Measurements from ENCODE around the gene TBX4.
"Not testable (repeated sequence)": the region's sequence is repeated elsewhere in the genome, so short reads cannot be mapped to it uniquely, and the experiment has no call there.

The TBX4 gene

DNA sequence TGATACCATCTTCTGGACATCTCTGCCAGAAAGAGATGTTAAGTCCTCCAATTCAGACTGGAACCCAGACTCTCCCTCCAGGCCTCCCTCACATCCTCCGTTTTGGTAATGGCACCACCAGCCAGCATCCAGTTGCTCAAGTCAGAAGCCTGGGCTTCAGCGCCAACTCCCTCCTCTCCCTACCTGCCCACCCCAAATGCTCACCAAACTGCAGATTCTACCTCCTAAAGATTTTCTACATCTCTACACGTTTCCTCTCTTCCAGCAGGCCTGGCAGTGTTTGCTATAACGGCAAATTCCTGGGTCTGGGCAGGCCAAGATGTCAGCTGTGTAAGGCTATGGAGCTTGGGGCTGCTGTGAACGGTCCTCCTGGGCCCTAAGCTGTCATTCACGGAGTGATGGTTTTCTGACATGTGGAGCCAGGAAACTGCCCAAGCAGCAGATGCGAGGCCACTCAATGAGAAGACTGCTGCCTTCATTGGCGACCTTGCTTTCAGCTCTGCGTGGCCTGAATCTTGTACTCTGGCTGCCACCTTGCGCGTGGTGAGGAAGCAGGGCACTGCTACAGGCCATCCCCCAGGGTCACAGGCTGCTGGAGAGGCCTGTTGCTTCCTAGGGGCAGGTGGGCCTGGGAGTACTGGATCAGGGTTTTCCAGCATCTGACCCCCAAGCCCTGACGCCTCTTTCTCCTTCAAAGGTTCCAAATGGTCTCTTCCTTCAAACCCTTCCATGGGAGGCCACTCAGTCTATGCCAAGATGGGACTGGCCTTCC, 37.7 kb downstream of the TBX4 start:
- H3K4me3 ChIP-seq: no peak overlapping the region
- H3K27ac ChIP-seq: peak overlapping the region in 2 of 21 experiments; percentile 11 to 17

DNA sequence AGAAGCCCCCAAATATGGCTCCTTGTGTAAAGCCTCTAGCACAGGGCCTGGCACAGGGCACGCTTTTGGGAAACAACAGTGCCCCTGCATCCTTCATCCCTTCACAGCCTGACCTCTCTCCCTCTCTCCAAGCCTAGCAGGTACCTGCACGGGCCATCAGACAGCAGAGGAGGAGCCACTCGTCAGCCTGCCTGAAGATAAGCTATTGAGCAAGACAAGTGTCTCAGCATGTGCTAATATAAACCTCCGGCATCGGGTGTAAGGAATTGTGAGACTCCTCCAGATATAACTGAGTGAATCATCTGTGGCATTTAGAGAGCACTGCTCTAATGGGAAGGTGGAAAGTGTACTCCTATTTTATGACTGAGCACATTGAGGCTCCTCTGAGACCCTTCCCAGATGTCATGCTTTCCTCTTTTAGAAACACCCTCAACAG, 38.3 kb downstream of the TBX4 start:
- Histone ChIP-seq H3K4me3 (no peak overlapping the region), H3K27ac (peak overlapping the region in 2 of 21 experiments; percentile 11 to 34)

DNA sequence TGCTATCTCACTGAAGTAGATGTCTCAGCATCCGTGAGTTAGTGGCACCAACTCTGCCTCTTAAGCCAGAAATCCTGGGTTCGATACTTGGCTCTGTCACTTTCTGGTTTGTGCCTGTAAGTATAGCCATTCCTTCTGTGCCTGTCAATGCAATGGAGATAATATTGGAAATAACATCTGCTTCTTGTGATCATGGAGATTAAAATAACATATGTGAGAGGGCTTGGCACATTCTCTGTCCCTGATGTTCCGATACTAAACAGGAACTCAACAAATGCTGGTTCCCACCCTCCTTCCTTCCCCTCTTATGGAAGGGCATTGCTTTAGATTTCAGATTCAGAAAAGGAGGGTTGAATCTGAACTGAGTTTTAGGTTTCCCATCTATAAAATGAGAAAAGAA, 39.8 kb downstream of the TBX4 start:
- Histone ChIP-seq H3K27ac (no peak overlapping the region), H3K4me3 (no peak overlapping the region)

DNA sequence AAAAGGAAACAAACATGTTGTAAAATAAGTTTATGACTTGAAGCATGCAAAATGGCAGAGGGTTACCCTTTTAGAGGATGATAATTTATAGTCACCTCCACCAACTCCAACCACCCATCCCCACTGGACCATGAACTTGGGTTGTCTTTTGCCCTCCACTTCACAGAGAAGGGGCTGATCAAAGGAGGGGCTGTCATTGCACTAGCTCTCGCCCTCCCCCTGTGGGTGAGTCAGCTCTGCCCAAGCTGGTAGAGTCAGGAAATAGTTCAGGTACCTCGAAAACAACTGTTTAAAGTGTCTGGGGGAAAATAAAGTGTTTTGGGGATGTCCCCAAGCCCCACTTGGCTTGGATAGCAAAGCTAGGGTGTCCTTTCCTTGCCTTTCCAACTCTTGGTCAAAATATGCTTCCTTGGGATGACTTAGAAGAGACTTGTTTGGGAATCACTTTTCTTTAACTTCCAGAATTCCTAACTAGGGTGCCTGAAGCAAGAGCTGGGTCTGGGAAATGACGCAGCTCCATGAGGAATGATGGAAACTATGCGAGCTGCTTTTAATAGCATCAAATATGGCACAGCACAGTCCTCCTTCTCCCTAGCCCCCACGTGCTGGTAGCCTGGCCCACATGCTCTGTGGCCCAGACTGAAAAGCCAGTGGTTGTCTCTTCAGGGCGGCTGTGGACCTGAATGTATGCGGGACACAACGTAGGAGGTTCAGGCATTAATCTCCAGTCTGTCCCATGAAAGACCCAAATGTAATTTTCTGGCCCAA, 40.7 kb downstream of the TBX4 start:
- H3K4me3 ChIP-seq: no peak overlapping the region
- no peak overlapping the region for H3K27ac ChIP-seq

DNA sequence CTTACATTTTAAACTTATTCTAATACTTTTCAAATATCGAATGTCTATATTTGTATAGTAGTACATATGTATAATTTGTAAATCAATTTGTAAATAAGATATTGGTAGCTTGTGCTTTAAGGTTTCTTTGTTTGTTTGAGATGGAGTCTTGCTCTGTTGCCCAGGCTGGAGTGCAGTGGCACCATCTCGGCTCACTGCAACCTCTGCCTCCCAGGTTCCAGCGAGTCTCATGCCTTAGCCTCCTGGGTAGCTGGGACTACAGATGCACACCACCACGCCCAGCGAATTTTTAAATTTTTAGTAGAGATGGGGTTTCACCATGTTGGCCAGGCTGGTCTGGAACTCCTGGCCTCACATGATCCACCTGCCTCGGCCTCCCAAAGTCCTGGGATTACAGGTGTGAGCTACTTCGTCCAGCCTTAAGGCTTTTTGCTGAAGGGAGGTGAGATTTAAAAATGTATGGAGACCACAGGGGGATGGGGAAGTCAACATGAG, 41.7 kb downstream of the TBX4 start:
- H3K4me3 ChIP-seq, H3K27ac ChIP-seq: not testable (repeated sequence)

DNA sequence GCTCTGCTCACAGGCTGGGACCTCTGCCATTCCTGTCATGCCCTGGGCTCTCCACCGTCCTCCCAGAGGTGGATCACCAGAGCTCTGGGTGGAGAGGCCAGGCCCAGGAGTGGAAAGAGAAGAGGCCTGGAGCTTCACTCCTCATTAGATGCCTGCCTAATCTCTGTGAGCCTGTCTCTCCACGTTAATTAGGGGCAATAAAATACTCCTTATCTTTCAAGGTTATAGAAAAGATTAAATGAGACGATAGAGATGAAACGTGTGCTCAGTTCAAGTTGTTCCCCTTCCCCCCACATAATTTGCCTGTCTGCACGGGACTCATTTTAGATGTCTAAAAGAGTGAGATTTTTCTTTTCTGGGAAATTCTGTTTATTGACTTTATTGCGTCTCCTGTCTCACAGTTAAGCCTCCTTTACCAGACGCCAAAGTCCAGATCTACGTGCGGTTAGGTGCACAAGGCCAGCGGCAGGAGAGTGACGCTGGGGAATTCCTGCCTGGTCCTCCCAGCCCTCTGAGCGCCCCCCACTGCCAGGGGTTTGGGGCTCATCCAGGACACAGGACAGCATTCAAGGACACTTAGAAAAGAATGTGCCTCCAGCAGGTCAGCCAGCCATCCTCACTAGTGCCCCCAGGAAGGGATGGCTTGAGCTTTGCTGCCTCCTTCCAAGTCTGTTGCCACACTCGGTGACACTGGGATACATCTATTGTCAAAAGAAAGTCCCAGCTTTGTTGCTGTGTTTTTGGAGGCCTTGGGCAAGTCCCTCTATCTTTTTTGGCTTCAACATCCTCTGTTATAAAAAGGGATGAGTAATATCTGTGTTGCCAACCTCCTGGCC, 42.3 kb downstream of the TBX4 start:
- Histone ChIP-seq H3K27ac (no peak overlapping the region), H3K4me3 (no peak overlapping the region)

DNA sequence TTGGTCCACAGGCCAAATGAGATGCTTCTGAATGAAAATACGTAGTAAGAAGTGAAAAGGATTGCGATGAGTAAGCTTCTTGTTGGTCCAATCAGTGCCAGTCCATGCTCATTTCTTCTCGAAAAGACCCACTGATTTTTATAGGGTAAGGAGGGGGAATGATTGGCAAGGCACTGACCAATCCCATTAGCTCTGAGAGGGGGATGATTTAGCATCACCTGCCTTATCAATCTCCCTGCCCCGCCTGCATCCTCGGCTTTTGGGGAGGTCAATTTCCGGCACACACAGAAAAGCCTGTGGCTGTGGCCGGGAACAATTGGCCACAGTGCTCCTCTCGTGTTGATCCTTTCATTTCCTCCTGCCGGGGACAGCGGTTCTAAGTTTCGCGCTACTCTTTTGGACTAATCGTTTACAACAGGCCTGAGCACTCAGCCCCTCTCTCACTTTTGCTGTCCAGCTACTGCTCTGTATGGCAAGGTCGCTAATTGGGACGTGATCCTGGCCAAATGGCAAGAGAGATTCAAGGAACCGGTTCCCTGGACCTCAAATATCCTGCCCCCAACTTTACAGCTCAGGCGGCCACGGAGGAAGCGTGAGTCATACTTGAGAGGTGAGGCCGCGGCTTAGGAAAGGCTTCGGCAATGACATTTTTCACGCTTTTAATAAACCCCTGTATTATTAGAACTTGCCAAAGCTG, 43.1 kb downstream of the TBX4 start:
- no peak overlapping the region for H3K4me3 ChIP-seq
- H3K27ac ChIP-seq: no peak overlapping the region

DNA sequence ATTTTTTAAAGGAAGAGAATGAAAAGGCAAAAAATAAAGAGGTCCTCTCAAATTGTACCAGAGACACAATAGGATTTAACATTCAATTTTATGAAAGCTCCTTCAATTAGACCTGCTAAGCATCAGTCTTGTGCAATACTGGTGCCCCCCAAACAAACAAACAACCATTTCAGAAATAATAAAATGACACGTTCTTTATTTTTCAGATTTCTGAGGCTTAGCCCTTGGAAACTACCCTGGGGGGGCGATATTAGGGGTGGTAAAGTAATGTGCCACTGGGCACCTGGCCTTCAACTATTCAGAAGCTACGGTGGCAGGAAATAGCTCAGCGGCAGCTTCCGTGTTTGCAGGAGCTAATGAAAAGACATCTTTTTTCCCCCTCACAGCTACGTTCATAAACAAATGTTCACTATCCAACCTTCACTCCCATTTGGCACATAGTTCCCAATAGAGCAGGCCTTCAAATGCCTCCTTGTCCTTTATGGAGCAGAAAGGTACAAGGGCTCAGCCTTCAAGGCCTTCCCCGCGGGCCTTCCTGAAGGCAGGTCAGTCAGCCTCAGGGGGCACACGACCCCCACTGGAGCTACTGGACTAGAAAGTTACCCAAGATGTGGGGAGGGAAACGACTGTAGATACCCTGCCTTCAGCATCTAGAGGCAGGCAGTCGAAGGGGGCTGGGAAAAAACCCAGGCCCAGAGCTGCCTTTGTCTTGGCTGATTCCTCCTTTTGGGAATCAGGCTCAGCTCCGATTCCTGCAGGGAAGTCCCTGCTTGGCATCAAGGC, 44.1 kb downstream of the TBX4 start:
- Histone ChIP-seq H3K27ac (no peak overlapping the region), H3K4me3 (no peak overlapping the region)

DNA sequence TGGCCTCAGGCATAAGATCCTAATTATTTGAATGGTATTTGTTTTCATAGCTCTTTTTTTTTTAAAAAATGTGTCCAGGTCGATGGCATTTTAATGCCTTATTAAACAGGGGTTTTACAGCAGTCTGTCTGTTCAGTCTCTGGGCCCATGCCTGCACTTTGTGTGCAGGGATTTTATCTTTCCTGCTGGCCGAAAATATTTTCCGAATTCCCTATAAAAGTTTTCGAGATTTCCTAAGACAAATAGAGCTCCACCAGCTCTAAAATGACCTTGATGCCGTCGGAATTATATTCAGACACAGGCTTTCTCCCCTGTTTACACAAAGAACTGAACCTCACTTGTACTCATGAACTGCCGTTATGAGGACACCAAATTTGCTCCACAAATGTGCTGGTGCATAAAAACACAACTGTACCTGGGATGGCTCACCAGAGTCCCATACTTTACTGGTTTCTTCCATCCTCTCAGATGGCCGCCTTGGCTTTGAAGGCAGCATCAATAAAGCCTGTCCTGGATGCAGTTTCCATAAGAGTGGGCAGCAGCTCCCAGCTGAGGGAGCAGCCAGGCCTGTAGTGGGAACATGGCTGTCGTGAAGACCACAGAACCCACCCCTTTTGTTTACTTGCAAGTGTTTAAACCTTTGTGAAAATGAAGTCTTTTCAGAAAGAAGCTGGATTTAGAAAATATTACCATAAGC, 44.9 kb downstream of the TBX4 start:
- Histone ChIP-seq H3K4me3 (no peak overlapping the region), H3K27ac (no peak overlapping the region)

DNA sequence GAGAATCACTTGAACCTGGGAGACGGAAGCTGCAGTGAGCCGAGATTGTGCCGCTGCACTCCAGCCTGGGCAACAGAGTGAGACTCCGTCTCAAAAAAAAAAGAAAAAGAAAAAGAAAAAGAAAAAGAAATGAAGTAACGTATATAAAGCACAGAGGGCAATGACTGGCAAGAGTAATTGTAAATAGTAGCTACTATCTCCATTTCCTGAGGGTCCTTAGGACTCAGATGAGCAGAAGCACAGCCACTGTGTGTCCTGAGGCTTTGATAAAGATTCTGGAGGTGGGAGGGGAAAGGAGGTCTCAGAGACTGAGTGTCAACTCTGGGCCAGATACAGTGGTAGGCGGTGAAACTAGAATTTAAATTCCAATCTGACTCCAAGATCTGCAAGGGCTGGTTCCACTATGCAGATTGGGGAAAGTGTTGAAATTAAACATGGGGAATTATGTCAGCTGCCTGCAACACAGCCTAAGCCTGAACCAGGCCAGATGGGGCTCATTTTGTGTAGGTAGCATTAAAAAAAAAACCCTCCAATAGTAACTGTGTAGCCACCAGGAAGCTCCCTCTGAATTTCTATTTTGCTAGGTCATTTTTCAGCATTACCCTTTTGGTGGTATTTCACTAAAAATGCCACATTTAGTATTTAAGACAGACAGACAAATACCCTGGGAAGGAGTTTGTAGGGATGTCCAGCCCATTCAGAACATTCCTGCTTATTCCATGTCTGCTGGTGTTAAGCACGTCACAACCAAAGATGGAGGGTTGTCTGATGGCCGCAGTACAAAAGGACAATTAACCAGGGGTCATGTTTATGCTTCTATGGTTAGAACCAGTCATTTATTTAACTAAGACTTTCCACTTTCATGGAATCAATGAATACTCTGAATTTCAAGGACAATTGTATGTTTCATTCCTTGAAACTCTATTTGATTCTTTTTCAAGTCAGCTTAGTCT, 46.1 kb downstream of the TBX4 start:
- Histone ChIP-seq H3K27ac (no peak overlapping the region), H3K4me3 (no peak overlapping the region)

DNA sequence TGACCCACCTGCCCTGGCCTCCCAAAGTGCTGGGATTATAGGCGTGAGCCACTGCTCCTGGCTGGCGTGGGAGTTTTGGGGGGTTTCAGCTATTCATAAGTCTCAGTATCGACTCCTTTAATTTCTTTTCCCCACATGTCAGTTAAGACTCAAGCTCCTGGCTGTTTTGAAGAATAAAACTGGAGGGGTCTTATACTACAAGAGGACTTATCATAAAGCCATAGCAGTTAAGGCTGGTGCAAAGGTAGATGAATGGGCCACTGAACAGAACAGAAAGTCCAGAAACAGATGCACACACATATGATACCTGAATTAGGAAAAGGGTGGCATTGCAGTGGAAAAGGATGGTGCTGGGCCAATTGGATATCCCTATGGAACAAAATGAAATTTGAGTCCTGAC, 47.4 kb downstream of the TBX4 start:
- no peak overlapping the region for H3K4me3 ChIP-seq
- no peak overlapping the region for H3K27ac ChIP-seq

DNA sequence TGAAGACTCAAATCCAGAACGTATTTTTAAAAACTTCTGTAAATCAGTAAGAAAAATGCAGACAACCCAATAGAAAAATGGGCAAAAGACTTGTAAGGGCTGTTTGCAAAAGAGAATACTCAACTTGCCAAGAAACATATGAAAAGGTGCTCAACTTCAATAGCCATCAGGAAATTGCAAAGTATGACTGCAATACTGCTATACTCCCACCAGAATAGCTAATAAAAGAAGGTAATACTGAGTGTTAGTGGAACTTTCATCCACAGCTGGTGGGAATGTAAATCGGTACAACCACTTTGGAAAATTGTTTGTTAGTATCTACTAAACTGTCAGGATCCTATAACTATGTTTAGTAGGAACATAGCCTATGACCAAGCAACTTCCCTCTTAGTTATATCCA, 48.1 kb downstream of the TBX4 start:
- H3K4me3 ChIP-seq: no peak overlapping the region
- no peak overlapping the region for H3K27ac ChIP-seq

DNA sequence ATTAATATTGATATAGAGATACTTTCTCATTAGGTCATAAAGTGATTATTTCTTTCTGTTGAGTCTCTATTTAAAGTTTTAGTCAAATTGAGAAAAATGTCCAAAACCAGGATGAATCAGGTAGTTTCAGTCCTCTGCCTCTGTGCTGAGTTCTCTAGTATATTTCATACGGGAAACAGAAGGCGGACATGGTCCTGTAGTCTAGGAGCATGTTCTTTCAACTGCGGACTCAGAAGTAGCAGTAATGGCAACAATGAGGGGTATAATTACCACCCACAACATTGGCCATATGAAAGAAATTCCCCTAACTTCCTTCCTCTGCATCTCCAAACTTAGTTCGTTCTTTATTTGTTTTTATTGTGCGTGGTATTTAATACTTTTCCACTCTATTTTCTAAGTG, 50.1 kb downstream of the TBX4 start:
- Histone ChIP-seq H3K4me3 (no peak overlapping the region), H3K27ac (no peak overlapping the region)

DNA sequence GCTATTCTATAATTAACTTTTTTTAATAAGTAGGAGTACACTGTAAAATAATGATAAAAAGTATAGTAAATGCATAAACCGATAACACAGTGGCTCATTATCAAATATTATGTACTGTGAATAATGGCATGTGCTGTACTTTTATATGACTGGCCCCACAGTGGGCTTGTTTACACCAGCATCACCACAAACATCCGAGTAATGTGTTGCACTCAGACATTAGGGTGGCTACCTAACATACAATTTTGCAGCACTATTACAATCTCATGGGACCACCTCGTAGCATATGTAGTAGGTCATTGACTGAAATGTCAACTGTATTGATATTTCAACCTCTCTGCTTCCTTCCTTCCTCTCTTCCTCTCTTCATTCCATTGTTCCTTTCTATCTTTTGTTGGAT, 51.7 kb downstream of the TBX4 start:
- H3K27ac ChIP-seq: no peak overlapping the region
- no peak overlapping the region for H3K4me3 ChIP-seq

DNA sequence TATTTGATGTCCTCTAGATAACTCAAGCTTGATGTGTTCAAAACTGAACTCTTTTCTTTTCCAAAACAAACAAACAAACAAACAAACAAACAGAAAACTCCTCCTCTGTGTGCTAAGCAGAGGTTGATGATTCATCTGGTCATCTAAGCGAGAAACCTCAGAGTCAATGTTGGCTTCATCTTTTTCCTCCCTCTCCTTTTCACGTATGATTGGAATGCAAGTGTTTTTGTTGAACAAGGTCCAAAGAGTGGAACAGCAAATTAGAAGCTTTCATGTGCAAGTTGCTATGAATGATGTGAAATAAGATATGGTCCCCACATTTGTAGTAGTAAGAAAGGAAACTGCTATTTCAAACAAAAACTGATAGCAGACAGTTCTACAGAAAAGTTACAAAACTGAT, 52.5 kb downstream of the TBX4 start:
- H3K4me3 ChIP-seq: no peak overlapping the region

DNA sequence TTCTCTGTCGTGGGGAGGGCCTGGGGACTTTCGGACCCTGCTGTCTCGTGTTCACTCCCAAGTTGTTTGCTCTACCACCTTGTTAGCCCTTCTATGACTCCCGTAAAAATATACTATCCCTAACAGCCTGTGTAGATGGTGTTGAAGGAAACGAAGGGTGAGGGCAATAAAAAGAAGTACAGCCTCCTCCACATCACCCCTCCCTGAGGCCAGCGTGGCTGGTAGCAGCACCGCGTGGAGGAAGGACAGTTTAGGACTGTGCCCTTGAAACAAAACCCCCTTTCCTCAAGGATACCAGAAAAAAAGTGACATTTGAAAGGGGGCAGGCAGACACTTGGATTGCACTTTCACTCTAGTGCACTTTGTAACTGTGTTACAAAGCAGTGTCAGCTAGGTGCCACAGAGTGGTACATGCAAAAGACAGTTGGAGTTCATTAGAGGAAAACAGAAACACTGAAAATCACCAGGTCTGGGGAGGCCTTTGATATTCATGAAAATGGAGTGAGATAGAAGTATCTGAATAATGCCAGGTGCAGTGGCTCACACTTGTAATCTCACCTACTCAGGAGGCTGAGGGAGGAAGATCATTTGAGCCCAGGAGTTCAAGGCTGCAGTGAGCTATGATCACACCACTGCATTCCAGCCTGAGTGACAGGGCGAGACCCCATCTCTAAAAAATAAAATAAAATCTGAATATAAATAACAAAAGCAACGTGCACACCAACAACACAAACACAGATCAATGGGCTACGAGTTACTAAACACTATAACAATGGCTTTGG, 53.8 kb downstream of the TBX4 start:
- H3K4me3 ChIP-seq: no peak overlapping the region
- H3K27ac ChIP-seq: no peak overlapping the region

More for the DNA sequence above, 52.5 kb downstream of the TBX4 start:
- no peak overlapping the region for H3K27ac ChIP-seq

Measured in skin epidermis (tissue), 12 donors.